Naive thymus-derived CD4-positive, alpha-beta T cell (primary cell): ENCODE measurements around the gene COL9A2. TPM values are rescaled to one million over a fixed set of nuclear protein-coding genes. Genes with fewer than 3 reads are reported as not detected.

Experiments used
- ATAC-seq: fragments of 150-1000 bp; cut with Tn5 transposase; 2 replicates; pipeline ENCODE4 v1.10.0; 2021; ENCODE audit warnings: mild to moderate bottlenecking, moderate library complexity
- CTCF ChIA-PET: fragments of 350-600 bp; sonication (Branson Sonifier 250); formaldehyde crosslinking; loops from one replicate; lab custom pipeline; 2021; ENCODE audit warnings: antibody characterized with exemption; lab: Charles Lee
- POLR2A ChIA-PET: fragments of 350-600 bp; sonication (Branson Sonifier 250); formaldehyde crosslinking; loops from one replicate; lab custom pipeline; 2021; ENCODE audit warnings: antibody characterized with exemption, inconsistent platforms; lab: Charles Lee
- DNase-seq, 9 donors: peaks; one replicate each; pipeline versions ENCODE4 v3.0.0 to v3.0.0-alpha.2; 2020 to 2022; ENCODE audit warnings: mixed read lengths in 1 of 9
- H3K27ac ChIP-seq: one replicate; pipeline ENCODE4 v1.7.0; 2013; ENCODE audit warnings: mild to moderate bottlenecking, low read depth, low read length, moderate library complexity
- H3K27me3 ChIP-seq, 2 donors: one replicate each; pipeline ENCODE4 v1.7.0; 2013; ENCODE audit warnings: low read length in 2 of 2, mild to moderate bottlenecking in 2 of 2, moderate library complexity in 2 of 2; ENCODE audit not compliant: control insufficient read depth in 2 of 2, insufficient read depth in 2 of 2
- H3K36me3 ChIP-seq, 3 experiments: 1 replicate in 2 of 3; 2 replicates in 1 of 3; pipeline ENCODE4 v1.7.0; 2013; ENCODE audit warnings: low read length in 3 of 3, mild to moderate bottlenecking in 3 of 3, moderate library complexity in 1 of 3; ENCODE audit not compliant: insufficient read depth in 3 of 3, control insufficient read depth in 2 of 3
- H3K4me1 ChIP-seq, 2 donors: one replicate each; pipeline ENCODE4 v1.7.0; 2013; ENCODE audit warnings: low read length in 2 of 2, mild to moderate bottlenecking in 2 of 2, moderate library complexity in 1 of 2; ENCODE audit not compliant: control insufficient read depth in 2 of 2, insufficient read depth in 2 of 2
- H3K4me3 ChIP-seq: 2 replicates; pipeline ENCODE4 v1.7.0; 2013; ENCODE audit warnings: mild to moderate bottlenecking, low read length
- H3K9me3 ChIP-seq, 3 experiments: 1 replicate in 2 of 3; 2 replicates in 1 of 3; pipeline ENCODE4 v1.7.0; 2013; ENCODE audit warnings: low read length in 3 of 3; ENCODE audit not compliant: control insufficient read depth in 2 of 3
- H3K27ac Mint-ChIP-seq, 9 donors: one replicate each; pipeline ENCODE4 v1.8.0; 2020 to 2022; ENCODE audit warnings: mixed read lengths in 9 of 9, mild to moderate bottlenecking in 8 of 9, moderate library complexity in 5 of 9, inconsistent platforms in 2 of 9
- H3K27me3 Mint-ChIP-seq, 5 donors: one replicate each; pipeline ENCODE4 v1.8.0; 2021 to 2022; ENCODE audit warnings: mixed read lengths in 5 of 5, mild to moderate bottlenecking in 1 of 5
- H3K36me3 Mint-ChIP-seq, 5 donors: one replicate each; pipeline ENCODE4 v1.8.0; 2020 to 2022; ENCODE audit warnings: mixed read lengths in 5 of 5, mild to moderate bottlenecking in 3 of 5, inconsistent platforms in 1 of 5
- H3K4me1 Mint-ChIP-seq, 7 donors: one replicate each; pipeline ENCODE4 v1.8.0; 2020 to 2022; ENCODE audit warnings: mixed read lengths in 7 of 7, mild to moderate bottlenecking in 3 of 7, inconsistent platforms in 1 of 7
- H3K4me3 Mint-ChIP-seq, 10 donors: one replicate each; pipeline ENCODE4 v1.8.0; 2020 to 2022; ENCODE audit warnings: mild to moderate bottlenecking in 10 of 10, mixed read lengths in 10 of 10, moderate library complexity in 6 of 10, inconsistent platforms in 2 of 10
- H3K9me3 Mint-ChIP-seq, 11 donors: one replicate each; pipeline ENCODE4 v1.8.0; 2020 to 2022; ENCODE audit warnings: mixed read lengths in 11 of 11, mild to moderate bottlenecking in 4 of 11, inconsistent platforms in 1 of 11, moderate library complexity in 1 of 11
- intact Hi-C, 2 donors: fragments of 100-400 bp; cut with micrococcal nuclease; formaldehyde crosslinking; loops; one replicate each; pipeline ENCODE4 v1.15.1; 2023
- polyA plus RNA-seq, 2 donors: library from polyadenylated mRNA; unstranded; fragments of 300-500 nt; fragmentation: Illumina TruSeq; gene quantifications; one replicate each; pipeline ENCODE4 v1.2.3, GENCODE V29; 2021
- total RNA-seq, 6 experiments: library from RNA in 5 of 6; stranded (reverse) in 5 of 6; gene quantifications; 1 replicate in 5 of 6; 2 replicates in 1 of 6; pipeline ENCODE4 v1.2.3 and lab custom pipeline; 2021 to 2026

Gene COL9A2
- total and polyA plus RNA-seq, 7 experiments from 2014 or later: 0.43 to 14.6 (median 2.0) TPM

- intact Hi-C loops: no loop called here
- POLR2A ChIA-PET: interaction anchor here (1.2 kb wide), 1 partner anchor 21 kb away, joined by 3 read pairs; no protein-coding TSS in a partner anchor
- Mint-ChIP-seq H3K4me3 (no peak overlapping the region), H3K36me3 (peaks cover 3 to 39% (median 6%) of the 10 kb centered on the region in 5 donors), H3K27ac (no peak overlapping the region), H3K27me3 (peaks cover 0 to 4% (median 0%) of the 10 kb centered on the region in 5 donors), H3K4me1 (peaks cover 5 to 16% (median 9%) of the 10 kb centered on the region in 7 donors), H3K9me3 (peaks cover 0 to 22% (median 5%) of the 10 kb centered on the region in 11 donors)
- H3K36me3 ChIP-seq: no peaks in the 10 kb centered on the region
- H3K27me3 ChIP-seq: no peaks in the 10 kb centered on the region
- ATAC-seq (no peak), DNase-seq (no peak)
- CTCF ChIA-PET: no interaction called here
- H3K9me3 ChIP-seq: no peaks in the 10 kb centered on the region
- H3K27ac ChIP-seq: no peak overlapping the region
- no peaks in the 10 kb centered on the region for H3K4me1 ChIP-seq
- no peak overlapping the region for H3K4me3 ChIP-seq
These were observed 43.5 kb upstream of the COL9A2 start for GRCh38 chr1:40360631-40361030.

GRCh38 chr1:40357625-40358024 is 40.5 kb upstream of the COL9A2 start:
- no peak overlapping the region for H3K27ac ChIP-seq
- H3K9me3 ChIP-seq: no peaks in the 10 kb centered on the region
- Mint-ChIP-seq H3K4me1 (peaks cover 0 to 14% (median 5%) of the 10 kb centered on the region in 7 donors), H3K4me3 (no peak overlapping the region), H3K27me3 (no peaks in the 10 kb centered on the region), H3K36me3 (peaks cover 3 to 32% (median 6%) of the 10 kb centered on the region in 5 donors), H3K9me3 (peaks cover 0 to 21% (median 5%) of the 10 kb centered on the region in 11 donors), H3K27ac (no peak overlapping the region)
- no peak overlapping the region for H3K4me3 ChIP-seq
- H3K27me3 ChIP-seq: no peaks in the 10 kb centered on the region
- intact Hi-C loops: no loop called here
- no peaks in the 10 kb centered on the region for H3K36me3 ChIP-seq
- CTCF ChIA-PET: interaction anchor here (1.1 to 1.4 kb wide), 4 partner anchors 15 to 227 kb away, joined by 3 to 8 read pairs (median 4); no protein-coding TSS in a partner anchor
- DNase-seq: no peak
- ATAC-seq: no peak
- no peaks in the 10 kb centered on the region for H3K4me1 ChIP-seq
- POLR2A ChIA-PET: no interaction called here

GRCh38 chr1:40353082-40353481 is 36.0 kb upstream of the COL9A2 start:
- POLR2A ChIA-PET: interaction anchor here (2.2 to 2.7 kb wide), 2 partner anchors 11 to 20 kb away, joined by 9 to 10 read pairs; partner anchors contain the start of gene SMAP2
- CTCF ChIA-PET: interaction anchor here (1.6 kb wide), 1 partner anchor 15 kb away, joined by 6 read pairs; no protein-coding TSS in a partner anchor
- H3K4me3 Mint-ChIP-seq: no peak overlapping the region
- intact Hi-C loops: no loop called here
- DNase-seq (no peak), ATAC-seq (no peak)
- H3K9me3 ChIP-seq: no peaks in the 10 kb centered on the region
- no peaks in the 10 kb centered on the region for H3K36me3 ChIP-seq
- H3K4me3 ChIP-seq: no peak overlapping the region
- H3K4me1 Mint-ChIP-seq: peaks cover 0 to 17% (median 5%) of the 10 kb centered on the region in 7 donors
- H3K36me3 Mint-ChIP-seq: peaks cover 0 to 10% (median 0%) of the 10 kb centered on the region in 5 donors
- no peaks in the 10 kb centered on the region for H3K27me3 Mint-ChIP-seq
- no peak overlapping the region for H3K27ac ChIP-seq
- H3K27me3 ChIP-seq: no peaks in the 10 kb centered on the region
- H3K4me1 ChIP-seq: no peaks in the 10 kb centered on the region
- peaks cover 0 to 4% (median 0%) of the 10 kb centered on the region in 11 donors for H3K9me3 Mint-ChIP-seq
- H3K27ac Mint-ChIP-seq: no peak overlapping the region

GRCh38 chr1:40352126-40352525 is 35.0 kb upstream of the COL9A2 start:
- no peak overlapping the region for H3K4me3 Mint-ChIP-seq
- H3K27ac Mint-ChIP-seq: peak overlapping the region in 1 of 9 donors; percentile 18
- H3K27me3 Mint-ChIP-seq: no peaks in the 10 kb centered on the region
- DNase-seq (no peak), ATAC-seq (peak; percentile 52)
- no peaks in the 10 kb centered on the region for H3K4me1 ChIP-seq
- POLR2A ChIA-PET: interaction anchor here (0.6 to 2.7 kb wide), 4 partner anchors 10 to 1122 kb away, joined by 3 to 10 read pairs (median 6); partner anchors contain the start of gene SMAP2
- peaks cover 0 to 6% (median 0%) of the 10 kb centered on the region in 5 donors for H3K36me3 Mint-ChIP-seq
- no peaks in the 10 kb centered on the region for H3K36me3 ChIP-seq
- no peaks in the 10 kb centered on the region for H3K27me3 ChIP-seq
- peaks cover 0 to 17% (median 5%) of the 10 kb centered on the region in 7 donors for H3K4me1 Mint-ChIP-seq
- CTCF ChIA-PET: interaction anchor here (0.5 to 1.6 kb wide), 2 partner anchors 13 to 14 kb away, joined by 3 to 6 read pairs; no protein-coding TSS in a partner anchor
- H3K9me3 Mint-ChIP-seq: peaks cover 0 to 2% (median 0%) of the 10 kb centered on the region in 11 donors
- intact Hi-C loops: no loop called here
- H3K27ac ChIP-seq: no peak overlapping the region
- H3K4me3 ChIP-seq: no peak overlapping the region
- no peaks in the 10 kb centered on the region for H3K9me3 ChIP-seq

GRCh38 chr1:40351124-40351523 is 34.0 kb upstream of the COL9A2 start:
- H3K36me3 ChIP-seq: no peaks in the 10 kb centered on the region
- POLR2A ChIA-PET: interaction anchor here (2.7 kb wide), 1 partner anchor 22 kb away, joined by 9 read pairs; the partner anchor contains the start of gene SMAP2
- ATAC-seq (no peak), DNase-seq (no peak)
- H3K27me3 Mint-ChIP-seq: no peaks in the 10 kb centered on the region
- no peak overlapping the region for H3K4me3 Mint-ChIP-seq
- peaks cover 0 to 3% (median 0%) of the 10 kb centered on the region in 5 donors for H3K36me3 Mint-ChIP-seq
- peak overlapping the region in 2 of 9 donors; percentile 33 to 78 for H3K27ac Mint-ChIP-seq
- H3K27ac ChIP-seq: no peak overlapping the region
- H3K4me1 ChIP-seq: no peaks in the 10 kb centered on the region
- intact Hi-C loops: no loop called here
- no peaks in the 10 kb centered on the region for H3K9me3 Mint-ChIP-seq
- no peaks in the 10 kb centered on the region for H3K27me3 ChIP-seq
- no peak overlapping the region for H3K4me3 ChIP-seq
- no peaks in the 10 kb centered on the region for H3K9me3 ChIP-seq
- peaks cover 0 to 13% (median 5%) of the 10 kb centered on the region in 7 donors for H3K4me1 Mint-ChIP-seq
- CTCF ChIA-PET: interaction anchor here (1.0 to 1.1 kb wide), 2 partner anchors 16 to 199 kb away, joined by 3 read pairs; no protein-coding TSS in a partner anchor

GRCh38 chr1:40350391-40350790 is 33.3 kb upstream of the COL9A2 start:
- peaks cover 1 to 12% (median 7%) of the 10 kb centered on the region in 7 donors for H3K4me1 Mint-ChIP-seq
- DNase-seq (no peak), ATAC-seq (no peak)
- no peaks in the 10 kb centered on the region for H3K27me3 Mint-ChIP-seq
- peak overlapping the region in 1 of 9 donors; percentile 17 for H3K27ac Mint-ChIP-seq
- Histone ChIP-seq H3K9me3 (no peaks in the 10 kb centered on the region), H3K27me3 (no peaks in the 10 kb centered on the region), H3K36me3 (no peaks in the 10 kb centered on the region), H3K4me1 (no peaks in the 10 kb centered on the region), H3K27ac (no peak overlapping the region), H3K4me3 (no peak overlapping the region)
- H3K9me3 Mint-ChIP-seq: no peaks in the 10 kb centered on the region
- intact Hi-C loops: no loop called here
- peak overlapping the region in 1 of 10 donors; percentile 5 for H3K4me3 Mint-ChIP-seq
- CTCF ChIA-PET: interaction anchor here (1.1 kb wide), 1 partner anchor 198 kb away, joined by 3 read pairs; no protein-coding TSS in a partner anchor
- POLR2A ChIA-PET: no interaction called here
- no peaks in the 10 kb centered on the region for H3K36me3 Mint-ChIP-seq
